ENCODE data around the gene MSN. TPM values are rescaled to one million over a fixed set of nuclear protein-coding genes. Genes with fewer than 3 reads are reported as not detected.
"Not testable (repeated sequence)": the region's sequence is repeated elsewhere in the genome, so short reads cannot be mapped to it uniquely, and the experiment has no call there.

Gene MSN
- total RNA-seq, 2 experiments from 2014 or later = 468 to 478 TPM

DNA sequence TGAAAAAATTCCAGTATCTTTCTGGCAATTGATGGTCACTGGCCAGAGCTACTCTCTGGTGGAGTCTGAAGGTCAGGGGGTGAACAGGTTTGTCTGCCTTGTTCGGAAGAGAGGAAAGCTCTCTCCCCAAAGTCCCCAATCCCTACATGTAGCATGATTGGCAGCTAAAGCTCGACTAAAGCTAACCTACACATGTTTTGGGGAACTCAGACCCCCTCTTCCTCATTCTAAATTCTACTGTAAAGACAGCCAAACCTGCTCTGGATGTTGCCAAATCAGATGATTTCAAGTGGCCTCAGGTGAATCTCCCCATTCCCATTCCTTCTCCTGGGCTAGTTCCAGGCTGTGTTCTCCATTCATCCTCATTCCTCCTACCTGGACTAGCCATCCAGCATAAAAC lies 84.1 kb downstream of the MSN start:
- ChIA-PET CTCF (no interaction called here), POLR2A (no interaction called here)

GRCh38 chrX:65752294-65752693 lies 84.8 kb downstream of the MSN start:
- CTCF ChIA-PET = no interaction called here
- POLR2A ChIA-PET = no interaction called here

GRCh38 chrX:65755786-65756185 lies 88.3 kb downstream of the MSN start:
- POLR2A ChIA-PET = no interaction called here
- CTCF ChIA-PET = no interaction called here

DNA sequence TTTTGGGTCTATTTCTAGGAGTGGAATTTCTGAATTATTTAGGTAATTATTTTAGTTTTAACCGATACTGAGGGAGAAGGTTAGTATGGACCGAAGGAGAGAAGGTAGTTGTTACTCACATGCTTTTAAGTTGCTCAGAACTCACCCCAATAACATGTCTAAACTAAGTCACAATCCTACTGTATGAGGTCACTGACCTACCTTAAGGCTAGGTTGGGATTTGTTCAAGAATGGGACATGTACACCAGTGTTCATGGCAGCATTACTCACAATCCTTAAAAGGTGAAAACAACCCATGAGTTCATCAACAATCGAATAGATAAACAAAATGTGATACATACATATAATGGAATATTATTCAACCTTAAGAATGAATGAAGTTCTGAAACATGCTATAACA lies 90.5 kb downstream of the MSN start:
- ChIA-PET POLR2A (no interaction called here), CTCF (no interaction called here)

DNA sequence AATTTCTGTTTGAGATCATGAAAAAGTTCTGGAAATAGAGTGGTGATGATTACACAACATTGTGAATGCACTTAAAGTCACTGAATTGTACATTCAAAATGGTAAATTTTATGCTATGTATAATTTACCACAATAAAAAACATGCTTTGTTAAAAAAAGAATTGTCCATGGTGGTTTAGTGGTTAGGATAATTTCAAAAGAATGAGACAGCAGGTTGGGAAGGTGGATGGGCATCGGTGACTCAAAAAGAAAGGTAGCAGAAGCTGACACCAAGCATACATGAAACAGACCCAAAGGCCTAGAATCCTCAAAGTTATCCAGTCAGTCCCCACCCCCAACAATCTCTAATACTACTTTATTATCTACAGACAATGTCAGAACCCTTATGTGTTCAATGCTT lies 91.1 kb downstream of the MSN start:
- ChIA-PET POLR2A (no interaction called here), CTCF (no interaction called here)

- POLR2A ChIA-PET, CTCF ChIA-PET: not testable (repeated sequence)
Observed at GRCh38 chrX:65759525-65759924, 92.1 kb downstream of the MSN start.

GRCh38 chrX:65769564-65770292 lies 102.3 kb downstream of the MSN start:
- ChIA-PET POLR2A (no interaction called here), CTCF (no interaction called here)

GRCh38 chrX:65772842-65773241 lies 105.4 kb downstream of the MSN start:
- ChIA-PET POLR2A (no interaction called here), CTCF (no interaction called here)

DNA sequence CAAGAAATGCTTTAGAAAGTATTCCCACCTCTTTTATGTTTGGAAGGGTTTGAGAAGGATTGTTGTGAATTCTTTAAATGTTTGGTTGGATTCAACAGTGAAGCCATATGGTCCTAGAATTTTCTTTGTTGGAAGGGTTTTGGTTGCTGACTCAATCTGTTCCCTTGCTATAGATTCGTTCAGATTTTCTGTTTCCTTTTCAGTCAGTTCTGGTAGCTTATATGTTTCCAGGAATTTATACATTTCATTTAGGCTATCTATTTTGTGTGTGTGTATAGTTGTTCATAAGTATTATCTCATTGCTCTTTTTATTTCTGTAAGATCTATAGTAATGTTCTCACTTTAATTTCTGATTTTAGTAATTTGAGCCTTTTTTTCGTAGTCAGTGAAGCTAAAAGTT lies 114.4 kb downstream of the MSN start:
- CTCF ChIA-PET = no interaction called here
- POLR2A ChIA-PET = no interaction called here

GRCh38 chrX:65783746-65784145 lies 116.3 kb downstream of the MSN start:
- ChIA-PET POLR2A (no interaction called here), CTCF (no interaction called here)

Other genes starting within 250 kb of the MSN start
- gene LAS1L, start 132.9 kb upstream of the MSN start, total RNA-seq = 10 to 100 TPM; 74.0 to 74.3 TPM

Measured in activated CD8-positive, alpha-beta memory T cell treated with anti-CD3 and anti-CD28 coated beads for 36 hours (primary cell).